ENCODE results near the gene RAC2. TPM values are rescaled to one million over a fixed set of nuclear protein-coding genes. Genes with fewer than 3 reads are reported as not detected.

Gene RAC2
- total RNA-seq = 85.6 and 90.1 TPM in 2 replicates

DNA sequence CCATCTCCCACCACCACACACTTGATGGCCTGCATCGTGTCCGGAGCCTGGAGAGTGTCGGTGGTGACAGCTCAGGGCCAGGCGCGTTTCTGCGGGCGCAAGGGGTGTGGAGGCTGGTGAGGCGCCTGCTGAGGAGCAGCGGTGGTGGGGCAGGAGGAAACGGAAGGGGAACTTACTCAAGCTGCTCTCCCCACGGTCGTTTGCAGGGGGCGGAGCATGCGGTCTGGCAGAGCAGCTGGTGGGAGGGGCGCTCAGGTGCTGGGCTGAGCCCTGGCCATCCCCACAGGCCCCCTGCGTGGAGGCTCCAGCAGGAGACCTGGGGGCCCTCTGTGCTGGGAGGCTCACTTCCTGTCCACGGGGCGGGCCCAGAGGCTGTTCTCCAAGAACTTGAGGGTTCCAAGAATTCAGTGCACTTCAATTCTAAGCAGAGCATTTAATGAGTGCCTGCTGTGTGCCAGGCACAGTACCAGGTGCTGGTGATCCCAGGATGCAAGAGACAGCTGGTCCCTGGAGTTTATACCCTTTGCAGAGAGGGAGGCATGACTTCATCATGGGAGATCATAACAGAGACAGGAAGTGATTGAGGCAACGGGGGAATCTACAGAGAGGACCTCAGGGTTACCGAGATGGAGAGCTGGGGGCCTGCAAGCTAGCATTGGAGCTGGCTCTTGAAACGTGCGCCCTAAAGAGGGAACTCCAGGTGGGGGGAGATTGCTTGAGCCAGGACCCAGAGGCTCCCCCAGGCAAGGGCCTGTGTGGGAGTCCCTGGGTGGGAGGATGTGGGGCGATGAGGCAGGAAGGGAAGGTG lies at the start of gene RAC2:
TSS of gene RAC2 (minus strand) at position 156 of the 808 bp plus-strand sequence. CDS start at position 35, 121 bp downstream.

DNA sequence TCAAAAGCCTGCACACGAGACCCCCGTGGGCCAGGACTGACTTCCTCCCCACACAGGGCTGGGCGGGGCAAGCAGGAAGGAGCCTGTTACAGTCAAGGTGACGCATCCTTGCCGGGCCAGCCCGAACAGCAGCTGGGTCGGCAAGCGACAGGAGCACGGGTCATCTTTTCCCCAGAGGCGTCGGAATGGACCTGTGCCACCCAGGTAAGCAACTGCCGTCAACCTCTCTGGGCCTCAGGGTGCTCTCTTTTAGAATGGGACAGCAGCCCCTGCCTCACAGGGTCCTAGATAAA lies 38.3 kb upstream of the RAC2 start, which contains the start of gene CYTH4:
TSS of gene CYTH4 (plus strand) at position 124 of the 293 bp plus-strand sequence. CDS start at position 186, 62 bp downstream.

DNA sequence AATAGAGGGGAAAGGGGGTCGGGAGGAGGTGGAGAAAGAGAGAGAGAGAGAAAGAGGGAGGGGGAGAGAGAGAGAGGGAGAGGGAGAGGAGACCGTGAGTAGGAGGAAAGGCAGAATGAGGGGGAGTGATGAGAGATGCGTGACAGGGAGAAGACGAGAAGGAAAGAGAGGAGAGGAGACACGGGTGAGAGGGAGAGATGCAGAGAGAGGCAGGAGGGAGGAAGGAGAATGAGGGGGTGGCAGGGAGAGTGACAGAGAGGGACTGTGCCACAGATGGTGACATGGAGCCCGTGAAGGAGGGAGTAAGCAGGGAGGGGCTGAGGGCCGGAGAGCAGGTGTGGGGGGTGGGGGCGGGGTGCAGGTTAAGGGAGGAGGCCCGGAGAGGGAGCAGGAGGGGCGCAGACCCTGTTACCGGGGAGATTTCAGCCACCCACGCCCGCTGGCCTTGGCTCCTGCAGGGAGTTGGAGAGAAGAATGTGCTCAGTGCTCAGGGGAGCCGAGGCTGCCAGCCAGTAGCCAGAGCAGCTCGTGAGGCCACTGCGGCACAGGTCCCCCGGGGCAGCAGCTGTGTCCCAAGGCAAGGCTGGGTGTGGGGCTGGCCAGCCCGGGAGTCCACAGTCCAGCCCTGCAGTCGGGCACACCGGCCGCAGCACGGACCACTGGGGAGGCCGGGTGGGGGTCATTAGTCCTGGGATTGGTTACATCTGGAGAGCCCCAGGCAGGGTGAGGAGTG lies 31.7 kb downstream of the RAC2 start, which contains the start of gene SSTR3:
TSS of gene SSTR3 (minus strand) at position 304 of the 733 bp plus-strand sequence. CDS start 4,674 bp downstream, outside the sequence.

DNA sequence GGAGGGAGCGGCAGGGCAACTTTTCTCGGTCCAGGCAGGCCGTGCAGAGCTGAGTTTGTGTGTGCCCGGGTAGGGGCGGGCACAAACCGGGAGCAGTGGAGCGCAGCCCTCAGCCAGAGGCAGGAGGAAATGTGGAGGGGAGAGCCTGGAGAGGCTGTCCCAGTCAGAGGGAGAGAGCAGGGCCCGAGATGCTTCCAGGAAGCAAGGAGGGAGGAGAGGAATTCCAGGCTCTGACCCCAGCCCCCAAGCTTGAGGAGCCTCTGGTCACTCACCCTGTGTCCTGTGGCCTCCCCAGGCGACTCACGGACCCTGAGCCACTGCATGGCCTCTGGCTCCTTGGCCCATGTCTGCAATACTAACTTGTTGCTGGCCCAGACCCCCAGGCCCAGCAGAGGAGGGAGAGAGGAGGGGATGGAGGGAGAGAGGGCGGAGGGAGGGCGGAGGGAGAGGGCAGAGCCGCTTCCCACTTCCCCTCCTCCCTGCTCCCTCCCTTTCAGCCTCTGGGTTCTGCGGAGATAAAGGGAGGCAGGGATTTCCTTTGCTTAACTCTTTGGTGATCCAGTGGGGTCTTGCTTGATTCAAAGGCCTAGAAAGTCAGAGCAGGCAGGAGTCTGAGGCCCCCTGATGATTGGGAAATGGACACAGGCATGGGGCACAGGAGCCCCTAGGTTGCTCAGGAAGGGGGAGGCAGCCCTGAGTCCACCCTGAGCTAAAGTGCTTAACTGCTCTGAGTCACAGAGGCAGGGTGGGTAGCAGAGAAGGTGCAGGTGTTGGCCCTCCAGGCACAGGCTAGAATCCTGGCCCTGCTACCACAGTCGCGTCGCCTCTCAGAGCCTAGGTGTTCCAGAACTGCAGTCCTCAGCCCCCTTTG lies 55.9 kb downstream of the RAC2 start, which contains the start of gene C1QTNF6:
TSS of gene C1QTNF6 (minus strand) at position 357 of the 871 bp plus-strand sequence. CDS start at position 323, 34 bp downstream.

Other genes starting within 250 kb of the RAC2 start
- 58.2 and 66.0 TPM in 2 replicates for gene TST, start 224.8 kb downstream of the RAC2 start, total RNA-seq
- gene MPST, start 224.5 kb downstream of the RAC2 start, total RNA-seq = 180 and 211 TPM in 2 replicates
- gene KCTD17, start 192.5 kb downstream of the RAC2 start, total RNA-seq = 20.5 and 21.4 TPM in 2 replicates
- 0.07 TPM in 1 of 2 replicates, not detected in the other for gene TMPRSS6, start 134.6 kb downstream of the RAC2 start, total RNA-seq
- gene IL2RB, start 94.4 kb downstream of the RAC2 start, total RNA-seq = 0.05 and 0.28 TPM in 2 replicates
- gene C1QTNF6, start 56.0 kb downstream of the RAC2 start, total RNA-seq = 7.8 and 9.2 TPM in 2 replicates
- not detected in 2 replicates for gene SSTR3, start 31.8 kb downstream of the RAC2 start, total RNA-seq
- gene CYTH4, start 38.2 kb upstream of the RAC2 start, total RNA-seq = 0.09 and 0.21 TPM in 2 replicates
- gene ELFN2, start 183.2 kb upstream of the RAC2 start, total RNA-seq = 3.2 and 4.7 TPM in 2 replicates
- 1.3 and 2.0 TPM in 2 replicates for gene MFNG, start 242.1 kb upstream of the RAC2 start, total RNA-seq